ENCODE results near the gene ITGAV. TPM values are rescaled to one million over a fixed set of nuclear protein-coding genes. Genes with fewer than 3 reads are reported as not detected.

Gene ITGAV
- 45.2 and 65.6 TPM in 2 replicates for total RNA-seq (ENCODE audit: low replicate concordance)
- long read RNA-seq, partial matches to known transcripts: 2 of 9 reads
- long read RNA-seq, other reads (novel, unspliced or antisense): 7 of 9 reads

DNA sequence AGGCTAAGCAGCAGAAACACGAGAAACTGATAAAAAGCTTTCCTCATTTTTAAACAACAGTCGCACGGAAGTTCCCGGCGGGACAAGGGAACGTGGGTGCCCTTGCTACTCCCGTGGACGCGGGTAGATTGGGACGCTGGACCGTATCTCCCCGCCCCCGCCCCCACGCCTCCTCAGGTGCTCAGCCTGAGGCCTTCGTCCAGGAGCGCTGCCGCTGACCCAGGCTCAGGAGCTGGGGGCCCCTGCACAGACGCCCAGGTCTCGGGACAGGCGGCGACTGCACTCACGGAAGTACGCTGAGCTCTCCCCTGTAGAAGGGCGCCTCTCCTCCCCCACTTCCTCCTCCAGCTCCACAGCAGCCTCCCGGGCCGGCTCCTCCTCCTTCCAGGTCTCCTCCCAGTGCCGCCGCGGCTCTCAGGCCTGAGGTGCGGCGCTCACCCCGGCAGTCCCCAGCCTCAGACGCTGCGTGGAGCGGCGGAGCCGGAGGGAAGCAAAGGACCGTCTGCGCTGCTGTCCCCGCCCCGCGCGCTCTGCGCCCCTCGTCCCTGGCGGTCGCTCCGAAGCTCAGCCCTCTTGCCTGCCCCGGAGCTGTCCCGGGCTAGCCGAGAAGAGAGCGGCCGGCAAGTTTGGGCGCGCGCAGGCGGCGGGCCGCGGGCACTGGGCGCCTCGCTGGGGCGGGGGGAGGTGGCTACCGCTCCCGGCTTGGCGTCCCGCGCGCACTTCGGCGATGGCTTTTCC is at the start of gene ITGAV:
Gene ITGAV (plus strand): TSS at position 445 of the 738 bp plus-strand sequence. CDS start 283 bp downstream, at position 728.
- no peaks in the 10 kb centered on the region for H3K9me3 Mint-ChIP-seq

DNA sequence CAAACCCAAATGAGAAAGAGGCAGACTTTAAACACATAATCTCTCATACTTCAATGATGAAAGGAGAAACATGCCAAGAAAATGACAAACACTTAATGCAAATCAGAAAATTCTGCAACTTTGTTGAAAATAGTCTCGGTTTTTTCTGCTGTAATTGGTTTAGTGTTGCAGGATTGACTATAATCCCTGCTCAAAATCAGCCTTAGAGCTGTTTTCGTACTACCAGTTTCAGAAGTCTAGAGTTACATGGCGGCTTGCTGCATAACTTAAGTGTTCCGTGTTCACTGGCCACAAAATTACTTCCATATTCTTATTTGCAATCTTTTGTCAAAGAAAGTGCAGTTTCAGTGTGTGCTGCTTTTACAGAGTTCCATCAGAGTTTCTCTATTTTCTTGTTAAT is 48.9 kb upstream of the ITGAV start:
- no peak for DNase-seq (ENCODE audit: extremely low spot score, unreplicated experiment)
- TF ChIP-seq, protein P1, sequence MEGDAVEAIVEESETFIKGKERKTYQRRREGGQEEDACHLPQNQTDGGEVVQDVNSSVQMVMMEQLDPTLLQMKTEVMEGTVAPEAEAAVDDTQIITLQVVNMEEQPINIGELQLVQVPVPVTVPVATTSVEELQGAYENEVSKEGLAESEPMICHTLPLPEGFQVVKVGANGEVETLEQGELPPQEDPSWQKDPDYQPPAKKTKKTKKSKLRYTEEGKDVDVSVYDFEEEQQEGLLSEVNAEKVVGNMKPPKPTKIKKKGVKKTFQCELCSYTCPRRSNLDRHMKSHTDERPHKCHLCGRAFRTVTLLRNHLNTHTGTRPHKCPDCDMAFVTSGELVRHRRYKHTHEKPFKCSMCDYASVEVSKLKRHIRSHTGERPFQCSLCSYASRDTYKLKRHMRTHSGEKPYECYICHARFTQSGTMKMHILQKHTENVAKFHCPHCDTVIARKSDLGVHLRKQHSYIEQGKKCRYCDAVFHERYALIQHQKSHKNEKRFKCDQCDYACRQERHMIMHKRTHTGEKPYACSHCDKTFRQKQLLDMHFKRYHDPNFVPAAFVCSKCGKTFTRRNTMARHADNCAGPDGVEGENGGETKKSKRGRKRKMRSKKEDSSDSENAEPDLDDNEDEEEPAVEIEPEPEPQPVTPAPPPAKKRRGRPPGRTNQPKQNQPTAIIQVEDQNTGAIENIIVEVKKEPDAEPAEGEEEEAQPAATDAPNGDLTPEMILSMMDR (conservative IDR thresholded peaks at IDR 0.05): no peak
- peaks cover 3% of the 10 kb centered on the region for H3K9me3 Mint-ChIP-seq
- H3K4me3 Mint-ChIP-seq: peak overlapping the region; percentile 16
- H3K27ac Mint-ChIP-seq: no peak overlapping the region
- peaks cover 26% of the 10 kb centered on the region for H3K4me1 Mint-ChIP-seq (ENCODE audit: unreplicated experiment)
- no peaks in the 10 kb centered on the region for H3K27me3 Mint-ChIP-seq
- H3K36me3 Mint-ChIP-seq: no peaks in the 10 kb centered on the region

More for the DNA sequence above, at the start of gene ITGAV:
- H3K36me3 Mint-ChIP-seq: no peaks in the 10 kb centered on the region
- TF ChIP-seq, protein P1 (conservative IDR thresholded peaks at IDR 0.05): no peak
- no peaks in the 10 kb centered on the region for H3K27me3 Mint-ChIP-seq
- peak within 1 kb of the TSS; percentile 94 for H3K4me3 Mint-ChIP-seq
- peak within 1 kb of the TSS; percentile 93 for H3K27ac Mint-ChIP-seq
- peak; percentile 91 for DNase-seq (ENCODE audit: extremely low spot score, unreplicated experiment)
- H3K4me1 Mint-ChIP-seq (ENCODE audit: unreplicated experiment): peaks cover 25% of the 10 kb centered on the region

DNA sequence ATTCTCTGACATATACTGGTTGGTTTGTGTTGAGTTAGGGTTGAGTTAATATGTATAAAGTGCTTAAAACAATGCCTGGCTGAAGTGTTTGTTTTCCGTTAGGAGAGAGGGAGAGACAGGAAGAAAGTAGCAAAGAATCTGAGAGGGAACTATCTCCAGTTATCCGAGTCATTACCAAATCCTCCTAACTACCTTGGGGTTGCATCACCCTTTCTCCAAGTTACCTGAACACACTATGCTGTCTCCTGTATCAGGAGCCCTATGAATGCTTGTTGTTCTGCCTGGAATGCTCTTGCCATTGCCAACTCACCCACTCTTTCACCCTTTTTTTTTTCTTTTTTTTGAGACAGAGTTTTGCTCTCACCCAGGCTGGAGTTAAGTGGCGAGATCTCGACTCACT is 47.9 kb upstream of the ITGAV start:
- Mint-ChIP-seq H3K4me3 (no peak overlapping the region), H3K36me3 (no peaks in the 10 kb centered on the region), H3K4me1 (ENCODE audit: unreplicated experiment) (peaks cover 26% of the 10 kb centered on the region), H3K9me3 (no peaks in the 10 kb centered on the region), H3K27me3 (no peaks in the 10 kb centered on the region), H3K27ac (no peak overlapping the region)
- TF ChIP-seq, protein P1 (conservative IDR thresholded peaks at IDR 0.05): no peak
- no peak for DNase-seq (ENCODE audit: extremely low spot score, unreplicated experiment)

DNA sequence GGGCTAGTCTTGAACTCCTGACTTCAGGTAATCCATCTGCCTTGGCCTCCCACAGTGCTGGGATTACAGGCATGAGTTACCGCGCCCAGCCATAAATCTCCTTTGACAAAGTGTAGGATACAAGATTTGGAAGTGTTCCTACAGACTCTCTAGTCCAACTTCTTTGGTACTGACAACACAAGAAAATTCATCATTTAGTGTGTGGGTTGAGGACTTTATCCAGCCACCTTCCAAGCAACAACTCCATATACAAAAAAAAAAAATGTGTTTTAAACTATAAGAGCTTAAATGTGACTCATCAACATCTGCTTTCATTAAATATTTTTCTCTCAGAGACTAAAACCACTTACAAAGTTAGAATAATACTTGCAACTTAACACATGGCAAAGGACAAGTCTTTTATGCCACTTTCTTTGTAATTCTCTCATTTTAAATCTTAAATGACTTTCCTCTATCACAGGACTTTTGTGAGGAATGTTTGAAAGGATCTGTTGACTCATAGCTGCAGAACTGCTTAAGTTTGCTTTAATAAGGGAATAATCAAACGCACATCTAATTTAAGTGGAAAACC is 46.2 kb upstream of the ITGAV start:
- no peak for DNase-seq (ENCODE audit: extremely low spot score, unreplicated experiment)
- H3K9me3 Mint-ChIP-seq: no peaks in the 10 kb centered on the region
- peaks cover 26% of the 10 kb centered on the region for H3K4me1 Mint-ChIP-seq (ENCODE audit: unreplicated experiment)
- H3K36me3 Mint-ChIP-seq: no peaks in the 10 kb centered on the region
- no peak overlapping the region for H3K4me3 Mint-ChIP-seq
- TF ChIP-seq, protein P1 (conservative IDR thresholded peaks at IDR 0.05): no peak
- H3K27ac Mint-ChIP-seq: peak overlapping the region; percentile 72
- no peaks in the 10 kb centered on the region for H3K27me3 Mint-ChIP-seq

DNA sequence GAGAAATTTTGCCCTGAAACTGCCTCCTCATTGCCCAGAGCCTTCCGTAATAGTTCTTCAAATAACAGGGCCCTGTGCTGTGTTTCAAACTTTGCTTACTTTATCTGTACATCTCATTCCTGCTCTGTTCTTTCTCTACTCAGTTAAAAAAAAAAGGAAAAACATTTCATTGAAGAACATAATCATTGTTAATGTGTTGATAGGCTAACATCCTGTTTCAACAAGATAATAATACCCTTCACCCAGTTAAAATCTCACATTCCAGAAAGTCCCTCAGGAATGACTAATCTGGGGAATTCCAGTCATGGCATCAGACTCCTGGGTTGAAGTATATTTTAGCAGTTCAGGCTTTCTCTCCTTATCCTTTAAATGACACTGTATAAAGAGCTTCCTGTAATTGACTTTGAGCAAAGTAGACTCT is 45.6 kb upstream of the ITGAV start:
- no peaks in the 10 kb centered on the region for H3K9me3 Mint-ChIP-seq
- peaks cover 26% of the 10 kb centered on the region for H3K4me1 Mint-ChIP-seq (ENCODE audit: unreplicated experiment)
- H3K27ac Mint-ChIP-seq: peak overlapping the region; percentile 72
- peak overlapping the region; percentile 8 for H3K4me3 Mint-ChIP-seq
- TF ChIP-seq, protein P1 (conservative IDR thresholded peaks at IDR 0.05): no peak
- no peaks in the 10 kb centered on the region for H3K27me3 Mint-ChIP-seq
- H3K36me3 Mint-ChIP-seq: no peaks in the 10 kb centered on the region
- no peak for DNase-seq (ENCODE audit: extremely low spot score, unreplicated experiment)
